Rectal smooth muscle tissue (tissue), 1 donor: Measurements from ENCODE around the gene SPOCD1.

Experiments
- H3K27ac ChIP-seq: one replicate; pipeline ENCODE4 v1.7.0; 2013; ENCODE audit warnings: low read depth, low read length, inconsistent platforms
- H3K27me3 ChIP-seq: one replicate; pipeline ENCODE4 v1.7.0; 2013; ENCODE audit warnings: low read length; ENCODE audit not compliant: control insufficient read depth, insufficient read depth
- H3K36me3 ChIP-seq: one replicate; pipeline ENCODE4 v1.7.0; 2013; ENCODE audit warnings: low read length; ENCODE audit not compliant: control insufficient read depth, insufficient read depth
- H3K4me1 ChIP-seq: one replicate; pipeline ENCODE4 v1.7.0; 2013; ENCODE audit warnings: low read length; ENCODE audit not compliant: control insufficient read depth, insufficient read depth
- H3K4me3 ChIP-seq: one replicate; pipeline ENCODE4 v1.7.0; 2013; ENCODE audit warnings: low read length
- H3K9ac ChIP-seq: one replicate; pipeline ENCODE4 v1.7.0; 2013; ENCODE audit warnings: low read length

The SPOCD1 gene

GRCh38 chr1:31805318-31805717, 10.5 kb downstream of the SPOCD1 start:
- Histone ChIP-seq H3K9ac (no peak overlapping the region), H3K36me3 (no peaks in the 10 kb centered on the region), H3K4me3 (no peak overlapping the region), H3K27me3 (no peaks in the 10 kb centered on the region), H3K4me1 (no peaks in the 10 kb centered on the region), H3K27ac (no peak overlapping the region)

DNA sequence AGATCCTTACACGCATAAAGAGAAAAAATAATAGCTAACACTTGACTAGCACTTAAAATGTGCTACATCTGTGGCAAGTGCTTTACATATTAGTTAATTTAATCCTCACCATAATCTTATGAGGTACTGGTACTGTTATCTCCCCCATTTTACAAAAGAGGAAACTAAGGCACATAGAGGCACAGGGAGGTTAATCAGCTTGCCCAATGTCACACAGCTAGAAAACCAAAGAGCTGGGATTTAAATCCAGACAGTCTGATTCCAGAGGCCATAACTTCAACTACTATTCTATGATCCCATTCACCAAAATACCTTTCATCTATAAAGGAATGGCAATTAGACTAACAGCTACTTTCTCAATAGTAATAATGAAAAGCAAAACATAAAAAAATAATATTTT, 11.7 kb downstream of the SPOCD1 start:
- no peak overlapping the region for H3K9ac ChIP-seq
- no peak overlapping the region for H3K4me3 ChIP-seq
- H3K27ac ChIP-seq = no peak overlapping the region
- H3K36me3 ChIP-seq = no peaks in the 10 kb centered on the region
- H3K27me3 ChIP-seq = no peaks in the 10 kb centered on the region
- no peaks in the 10 kb centered on the region for H3K4me1 ChIP-seq

GRCh38 chr1:31803610-31804009, 12.2 kb downstream of the SPOCD1 start:
- Histone ChIP-seq H3K36me3 (no peaks in the 10 kb centered on the region), H3K4me3 (no peak overlapping the region), H3K27ac (no peak overlapping the region), H3K4me1 (no peaks in the 10 kb centered on the region), H3K9ac (no peak overlapping the region), H3K27me3 (no peaks in the 10 kb centered on the region)

DNA sequence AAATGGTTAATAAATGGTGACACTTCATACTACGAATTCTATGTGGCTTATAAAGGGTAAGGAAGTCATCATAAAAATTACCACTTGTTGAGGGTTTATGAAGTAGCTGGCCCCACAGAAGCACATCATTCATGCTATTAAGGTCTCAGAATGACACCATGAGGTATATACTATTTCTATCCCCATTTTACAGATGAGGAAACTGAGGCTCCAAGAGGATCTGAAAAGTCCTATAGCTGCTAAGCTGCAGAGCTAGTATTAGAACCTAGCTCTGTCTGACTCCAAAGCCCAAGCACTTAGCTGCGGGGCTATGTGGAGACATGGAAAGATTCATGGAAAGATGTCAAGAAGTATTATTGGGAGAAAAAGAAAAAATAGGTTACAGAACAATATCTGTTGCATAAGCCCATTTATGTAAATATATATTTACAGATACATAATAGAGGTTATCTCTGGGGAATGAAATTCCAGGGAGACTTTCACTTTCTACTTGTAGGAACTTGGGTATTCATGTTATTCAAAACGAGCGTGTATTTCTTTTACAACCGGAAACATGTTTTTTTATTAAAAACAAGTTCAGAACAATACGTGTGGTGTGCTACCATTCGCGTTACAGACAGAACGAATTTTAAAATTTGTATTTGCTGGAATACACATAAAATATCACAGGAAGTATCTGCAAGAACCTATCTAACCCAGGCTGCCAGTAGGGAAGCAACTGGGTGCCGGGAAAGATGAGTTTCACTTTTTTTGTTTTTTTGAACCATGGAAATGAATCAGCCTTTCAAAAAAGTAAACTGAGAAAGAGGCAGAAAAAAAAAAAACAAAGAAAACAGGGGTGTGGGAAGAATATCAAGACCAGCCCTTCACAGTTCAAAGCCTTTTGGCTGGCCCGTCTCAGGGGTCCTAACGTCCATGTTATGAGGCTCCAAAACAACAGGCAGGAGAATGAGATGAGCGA, 13.4 kb downstream of the SPOCD1 start:
- no peak overlapping the region for H3K4me3 ChIP-seq
- no peak overlapping the region for H3K9ac ChIP-seq
- H3K27ac ChIP-seq = no peak overlapping the region
- no peaks in the 10 kb centered on the region for H3K27me3 ChIP-seq
- H3K36me3 ChIP-seq = no peaks in the 10 kb centered on the region
- no peaks in the 10 kb centered on the region for H3K4me1 ChIP-seq

- no peaks in the 10 kb centered on the region for H3K4me1 ChIP-seq
- no peak overlapping the region for H3K27ac ChIP-seq
- no peak overlapping the region for H3K4me3 ChIP-seq
- H3K27me3 ChIP-seq = no peaks in the 10 kb centered on the region
- H3K36me3 ChIP-seq = no peaks in the 10 kb centered on the region
- H3K9ac ChIP-seq = no peak overlapping the region
Measured at GRCh38 chr1:31801458-31801857, 14.4 kb downstream of the SPOCD1 start.

GRCh38 chr1:31800674-31800967, 15.2 kb downstream of the SPOCD1 start:
- Histone ChIP-seq H3K4me3 (no peak overlapping the region), H3K9ac (no peak overlapping the region), H3K27me3 (no peaks in the 10 kb centered on the region), H3K27ac (no peak overlapping the region), H3K36me3 (no peaks in the 10 kb centered on the region), H3K4me1 (no peaks in the 10 kb centered on the region)

DNA sequence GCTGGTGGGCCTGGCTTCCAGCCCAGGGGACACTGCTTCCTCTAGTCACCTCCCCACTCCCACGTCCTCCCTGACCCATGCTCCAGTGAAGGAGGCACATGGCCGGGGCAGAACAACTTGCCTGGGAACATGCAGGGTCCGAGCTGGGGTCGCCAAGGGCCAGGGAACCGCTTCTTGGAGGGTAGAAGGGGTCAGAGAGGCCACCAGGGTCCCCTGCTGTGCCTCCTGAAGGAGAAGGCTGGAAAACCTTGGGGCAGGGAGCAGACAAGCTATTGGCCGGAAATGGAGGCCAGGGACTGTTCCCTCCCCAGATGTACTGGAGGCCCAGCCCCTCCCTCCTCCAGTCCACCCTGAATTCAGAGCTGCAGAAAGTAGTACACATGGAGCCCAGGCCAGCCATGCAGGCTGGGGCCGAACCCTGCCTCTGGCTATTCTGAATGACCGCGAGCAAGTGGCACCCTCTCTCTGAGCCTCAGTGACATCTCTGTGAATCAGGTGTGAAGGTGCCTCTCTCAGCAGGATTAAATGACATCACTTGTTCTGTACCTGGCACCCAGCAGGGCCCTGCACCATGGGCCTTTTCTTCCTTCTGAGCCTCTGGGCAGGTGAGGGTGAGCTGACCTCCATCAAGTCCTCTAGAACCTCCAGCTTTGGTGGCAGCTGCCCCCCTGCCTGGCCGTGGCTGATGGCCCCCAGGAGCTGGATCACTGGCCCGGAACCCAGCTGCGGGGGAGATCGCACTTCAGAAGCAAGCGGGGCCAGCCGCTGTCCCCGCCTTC, 15.7 kb downstream of the SPOCD1 start:
- H3K36me3 ChIP-seq = no peaks in the 10 kb centered on the region
- no peak overlapping the region for H3K27ac ChIP-seq
- no peak overlapping the region for H3K9ac ChIP-seq
- no peak overlapping the region for H3K4me3 ChIP-seq
- H3K4me1 ChIP-seq = no peaks in the 10 kb centered on the region
- no peaks in the 10 kb centered on the region for H3K27me3 ChIP-seq

GRCh38 chr1:31799196-31799894, 16.5 kb downstream of the SPOCD1 start:
- Histone ChIP-seq H3K9ac (no peak overlapping the region), H3K36me3 (no peaks in the 10 kb centered on the region), H3K4me3 (no peak overlapping the region), H3K27me3 (no peaks in the 10 kb centered on the region), H3K27ac (no peak overlapping the region), H3K4me1 (no peaks in the 10 kb centered on the region)

- Histone ChIP-seq H3K9ac (no peak overlapping the region), H3K27me3 (no peaks in the 10 kb centered on the region), H3K36me3 (no peaks in the 10 kb centered on the region)
Measured at GRCh38 chr1:31798433-31799195, 17.2 kb downstream of the SPOCD1 start.

GRCh38 chr1:31798086-31798432, 17.8 kb downstream of the SPOCD1 start:
- Histone ChIP-seq H3K36me3 (no peaks in the 10 kb centered on the region), H3K27ac (no peak overlapping the region), H3K9ac (no peak overlapping the region), H3K4me1 (no peaks in the 10 kb centered on the region), H3K4me3 (no peak overlapping the region), H3K27me3 (no peaks in the 10 kb centered on the region)

More at GRCh38 chr1:31798433-31799195, 17.2 kb downstream of the SPOCD1 start:
- no peak overlapping the region for H3K27ac ChIP-seq
- no peaks in the 10 kb centered on the region for H3K4me1 ChIP-seq
- H3K4me3 ChIP-seq = no peak overlapping the region

DNA sequence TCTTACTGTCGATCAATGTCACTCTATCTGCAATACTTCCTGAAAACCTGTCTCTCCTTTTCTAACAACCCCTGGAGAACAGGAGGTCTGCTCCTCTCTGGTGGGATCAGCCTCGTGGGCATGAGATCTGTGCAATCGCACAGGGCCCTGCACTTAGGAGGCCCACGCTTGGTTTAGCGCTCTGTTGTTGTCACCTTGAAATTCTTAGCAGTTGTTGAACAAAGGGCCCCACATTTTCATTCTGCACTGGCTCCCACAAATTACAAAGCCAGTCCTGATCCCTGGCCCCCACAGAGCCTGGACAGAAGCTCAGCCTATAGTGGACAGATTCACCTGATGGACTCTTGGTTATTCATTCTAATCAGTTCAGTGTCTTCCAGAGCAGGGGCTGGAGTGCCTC, 18.6 kb downstream of the SPOCD1 start:
- no peak overlapping the region for H3K9ac ChIP-seq

DNA sequence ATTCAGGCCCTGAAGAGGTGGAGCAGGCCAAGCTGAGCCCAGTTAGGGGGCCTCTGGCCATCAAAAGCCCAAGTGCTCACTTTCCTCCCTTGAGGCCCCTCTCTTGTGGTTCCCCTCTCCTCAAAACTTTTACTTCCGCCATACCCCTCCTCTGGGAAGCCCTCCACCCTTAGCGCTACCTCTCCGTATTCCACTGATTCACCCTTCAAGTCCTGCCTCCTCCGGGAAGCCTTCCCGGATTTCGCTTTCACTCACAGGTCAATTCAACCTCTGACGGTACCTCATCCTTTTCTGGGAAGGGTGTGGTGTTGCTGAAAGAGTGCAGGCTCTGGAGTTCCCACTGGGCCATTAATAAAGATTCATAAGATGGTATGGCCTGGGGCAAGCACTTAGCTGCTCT, 19.1 kb downstream of the SPOCD1 start:
- no peaks in the 10 kb centered on the region for H3K27me3 ChIP-seq
- H3K4me3 ChIP-seq = no peak overlapping the region
- H3K36me3 ChIP-seq = no peaks in the 10 kb centered on the region
- no peaks in the 10 kb centered on the region for H3K4me1 ChIP-seq
- no peak overlapping the region for H3K9ac ChIP-seq
- no peak overlapping the region for H3K27ac ChIP-seq

More for the DNA sequence above, 18.6 kb downstream of the SPOCD1 start:
- H3K36me3 ChIP-seq = no peaks in the 10 kb centered on the region
- no peak overlapping the region for H3K4me3 ChIP-seq
- H3K27me3 ChIP-seq = no peaks in the 10 kb centered on the region
- H3K27ac ChIP-seq = no peak overlapping the region
- no peaks in the 10 kb centered on the region for H3K4me1 ChIP-seq
